Keratinocyte (primary cell): ENCODE data around the gene LINGO1. TPM values are rescaled to one million over a fixed set of nuclear protein-coding genes. Genes with fewer than 3 reads are reported as not detected.

Experiments used
- DNase-seq: peaks from one replicate; pipeline ENCODE4 v3.0.0-alpha.2; 2011; ENCODE audit warnings: low read depth, missing footprints, low spot score
- FAIRE-seq: peaks from 2 replicates; lab custom pipeline; 2011; peaks lifted over from hg19 to GRCh38; lab: Jason Lieb, UNC
- H2AFZ ChIP-seq: 2 replicates; pipeline ENCODE4 v1.6.0; 2012; ENCODE audit warnings: low read length, control low read depth, inconsistent platforms; ENCODE audit not compliant: control insufficient read depth
- H3K27ac ChIP-seq: 2 replicates; pipeline ENCODE4 v1.5.1; 2011; ENCODE audit warnings: low read length; ENCODE audit not compliant: control insufficient read depth, insufficient read depth
- H3K27me3 ChIP-seq: 3 replicates; pipeline ENCODE4 v1.6.0; 2011; ENCODE audit warnings: low read length; ENCODE audit not compliant: control insufficient read depth, insufficient read depth; ENCODE audit errors: extremely low read depth
- H3K36me3 ChIP-seq, 2 experiments: 2 replicates in 1 of 2; 3 replicates in 1 of 2; pipeline ENCODE4 v1.5.1; 2011; ENCODE audit warnings: low read length in 2 of 2, mild to moderate bottlenecking in 1 of 2; ENCODE audit not compliant: control insufficient read depth in 2 of 2, insufficient read depth in 2 of 2; ENCODE audit errors: extremely low read depth in 1 of 2
- H3K4me1 ChIP-seq: 3 replicates; pipeline ENCODE4 v1.5.1; 2011; ENCODE audit warnings: low read length; ENCODE audit not compliant: control insufficient read depth, insufficient read depth; ENCODE audit errors: extremely low read depth
- H3K4me2 ChIP-seq: 3 replicates; pipeline ENCODE4 v1.6.0; 2011; ENCODE audit warnings: low read depth, low read length; ENCODE audit not compliant: control insufficient read depth, insufficient read depth; ENCODE audit errors: extremely low read depth
- H3K4me3 ChIP-seq, 3 experiments: fragments of 200-600 bp in 1 of 3; sonication (generic) in 1 of 3; 2 replicates in 2 of 3; 3 replicates in 1 of 3; pipeline ENCODE4 v1.5.1; 2011 to 2016; ENCODE audit warnings: low read length in 3 of 3, mild to moderate bottlenecking in 3 of 3, control low read depth in 2 of 3, inconsistent platforms in 1 of 3, low read depth in 1 of 3, mixed read lengths in 1 of 3, mixed run types in 1 of 3, moderate library complexity in 1 of 3; ENCODE audit not compliant: control insufficient read depth in 2 of 3, insufficient read depth in 2 of 3; ENCODE audit errors: extremely low read depth in 1 of 3
- H3K79me2 ChIP-seq: 2 replicates; pipeline ENCODE4 v1.6.0; 2012; ENCODE audit warnings: low read length; ENCODE audit not compliant: control insufficient read depth, insufficient read depth
- H3K9ac ChIP-seq: 3 replicates; pipeline ENCODE4 v1.6.0; 2011; ENCODE audit warnings: low read length; ENCODE audit not compliant: control insufficient read depth, insufficient read depth; ENCODE audit errors: extremely low read depth
- H3K9me1 ChIP-seq: 3 replicates; pipeline ENCODE4 v1.6.0; 2011; ENCODE audit warnings: low read length; ENCODE audit not compliant: control insufficient read depth, insufficient read depth; ENCODE audit errors: extremely low read depth
- H3K9me3 ChIP-seq: 2 replicates; pipeline ENCODE4 v1.5.1; 2012; ENCODE audit warnings: low read depth, low read length; ENCODE audit not compliant: control insufficient read depth
- H4K20me1 ChIP-seq: 3 replicates; pipeline ENCODE4 v1.6.0; 2011; ENCODE audit warnings: low read length; ENCODE audit not compliant: control insufficient read depth, insufficient read depth; ENCODE audit errors: extremely low read depth
- EZH2 ChIP-seq: IDR thresholded peaks from one replicate; pipeline ENCODE4 v1.6.1; 2012; ENCODE audit warnings: inconsistent platforms, mild to moderate bottlenecking, low read length, moderate library complexity
- dilution Hi-C: fragments of 300-500 bp; cut with MboI; formaldehyde crosslinking; loops from one replicate; pipeline ENCODE4 v1.7.0; 2020; ENCODE audit warnings: low sequenced_read_pairs; ENCODE audit not compliant: extremely low pct_ligation_motif_present
- polyA plus RNA-seq, 5 experiments: library from polyadenylated mRNA; depleted of rRNA in 3 of 5; stranded (reverse) in 3 of 5; stranded (forward) in 1 of 5; unstranded in 1 of 5; fragments of >200 nt; gene quantifications; 1 replicate in 1 of 5; 2 replicates in 3 of 5; 3 replicates in 1 of 5; pipeline versions ENCODE4 v1.2.1 to v1.2.3, GENCODE V29; 2011 to 2012; ENCODE audit warnings: missing spikeins in 2 of 5, low read depth in 1 of 5, low replicate concordance in 1 of 5
- TF ChIP-seq, protein P1 (sequence below), 3 experiments: IDR thresholded peaks in 1 of 3; conservative IDR thresholded peaks in 1 of 3; optimal IDR thresholded peaks in 1 of 3; 2 replicates in 2 of 3; 3 replicates in 1 of 3; pipeline versions ENCODE3 to v1.5.1; 2011; ENCODE audit warnings: low read length in 3 of 3, mild to moderate bottlenecking in 3 of 3, moderate library complexity in 2 of 3, control low read depth in 1 of 3, inconsistent platforms in 1 of 3; ENCODE audit not compliant: insufficient read depth in 2 of 3; ENCODE audit errors: extremely low read depth in 1 of 3

LINGO1 gene
- polyA plus RNA-seq, 1 donor (not counting 4 experiments of a cell fraction or from before 2014, with no cell fraction given) = not detected

DNA sequence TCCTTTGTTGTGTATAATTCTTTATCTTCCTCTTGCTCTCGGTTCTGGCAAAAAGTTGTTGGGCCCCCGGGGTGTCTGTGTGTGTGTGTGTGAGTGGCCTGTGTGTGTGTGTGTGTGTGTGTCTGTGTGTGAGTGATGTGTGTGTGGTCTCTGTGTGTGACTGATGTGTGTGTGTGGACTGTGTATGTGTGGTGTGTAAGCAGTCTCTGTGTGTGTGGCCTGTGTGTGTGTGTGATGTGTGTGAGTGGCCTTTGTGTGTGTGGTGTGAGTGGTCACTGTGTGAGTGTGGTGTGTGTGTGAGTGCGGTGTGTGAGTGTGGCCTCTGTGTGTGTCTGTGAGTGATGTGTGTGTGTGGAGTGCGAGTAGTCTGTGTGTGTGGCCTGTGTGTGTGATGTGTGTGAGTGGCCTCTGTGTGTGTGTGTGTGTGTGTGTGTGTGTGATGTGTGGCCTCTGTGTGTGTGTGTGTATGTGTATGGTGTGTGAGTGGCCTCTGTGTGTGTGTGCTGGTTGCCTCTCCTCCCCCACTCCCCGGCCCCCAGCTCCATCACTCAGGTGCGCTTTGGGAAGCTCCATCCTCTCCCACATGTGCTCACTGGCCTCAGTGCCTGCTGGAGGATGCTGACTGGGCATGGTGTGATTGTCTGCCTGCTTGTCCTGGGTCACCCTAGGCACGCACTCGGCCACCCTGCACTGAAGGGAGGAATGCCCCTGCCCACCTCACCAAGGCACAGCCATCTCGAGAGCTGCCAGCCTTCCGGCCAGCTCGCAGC lies 8.8 kb downstream of the LINGO1 start:
- no peak for DNase-seq
- Histone ChIP-seq H3K4me1 (no peaks in the 10 kb centered on the region), H4K20me1 (no peaks in the 10 kb centered on the region), H3K4me3 (no peak overlapping the region), H3K9me1 (no peaks in the 10 kb centered on the region), H3K27ac (no peak overlapping the region), H2AFZ (no peak overlapping the region), H3K36me3 (no peaks in the 10 kb centered on the region), H3K9ac (no peak overlapping the region), H3K27me3 (peaks cover 3% of the 10 kb centered on the region), H3K9me3 (no peaks in the 10 kb centered on the region), H3K4me2 (no peak overlapping the region), H3K79me2 (no peaks in the 10 kb centered on the region)
- dilution Hi-C loops = no loop called here
- TF ChIP-seq EZH2 = no peak
- TF ChIP-seq, protein P1, sequence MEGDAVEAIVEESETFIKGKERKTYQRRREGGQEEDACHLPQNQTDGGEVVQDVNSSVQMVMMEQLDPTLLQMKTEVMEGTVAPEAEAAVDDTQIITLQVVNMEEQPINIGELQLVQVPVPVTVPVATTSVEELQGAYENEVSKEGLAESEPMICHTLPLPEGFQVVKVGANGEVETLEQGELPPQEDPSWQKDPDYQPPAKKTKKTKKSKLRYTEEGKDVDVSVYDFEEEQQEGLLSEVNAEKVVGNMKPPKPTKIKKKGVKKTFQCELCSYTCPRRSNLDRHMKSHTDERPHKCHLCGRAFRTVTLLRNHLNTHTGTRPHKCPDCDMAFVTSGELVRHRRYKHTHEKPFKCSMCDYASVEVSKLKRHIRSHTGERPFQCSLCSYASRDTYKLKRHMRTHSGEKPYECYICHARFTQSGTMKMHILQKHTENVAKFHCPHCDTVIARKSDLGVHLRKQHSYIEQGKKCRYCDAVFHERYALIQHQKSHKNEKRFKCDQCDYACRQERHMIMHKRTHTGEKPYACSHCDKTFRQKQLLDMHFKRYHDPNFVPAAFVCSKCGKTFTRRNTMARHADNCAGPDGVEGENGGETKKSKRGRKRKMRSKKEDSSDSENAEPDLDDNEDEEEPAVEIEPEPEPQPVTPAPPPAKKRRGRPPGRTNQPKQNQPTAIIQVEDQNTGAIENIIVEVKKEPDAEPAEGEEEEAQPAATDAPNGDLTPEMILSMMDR (optimal IDR thresholded peaks at IDR 0.05 in 1 of 3, IDR thresholded peaks at IDR 0.05 in 1 of 3, conservative IDR thresholded peaks at IDR 0.05 in 1 of 3; ENCODE audit: extremely low read depth in 1 of 3, insufficient read depth in 2 of 3, low read length in 3 of 3) = no peak
- FAIRE-seq = no peak

DNA sequence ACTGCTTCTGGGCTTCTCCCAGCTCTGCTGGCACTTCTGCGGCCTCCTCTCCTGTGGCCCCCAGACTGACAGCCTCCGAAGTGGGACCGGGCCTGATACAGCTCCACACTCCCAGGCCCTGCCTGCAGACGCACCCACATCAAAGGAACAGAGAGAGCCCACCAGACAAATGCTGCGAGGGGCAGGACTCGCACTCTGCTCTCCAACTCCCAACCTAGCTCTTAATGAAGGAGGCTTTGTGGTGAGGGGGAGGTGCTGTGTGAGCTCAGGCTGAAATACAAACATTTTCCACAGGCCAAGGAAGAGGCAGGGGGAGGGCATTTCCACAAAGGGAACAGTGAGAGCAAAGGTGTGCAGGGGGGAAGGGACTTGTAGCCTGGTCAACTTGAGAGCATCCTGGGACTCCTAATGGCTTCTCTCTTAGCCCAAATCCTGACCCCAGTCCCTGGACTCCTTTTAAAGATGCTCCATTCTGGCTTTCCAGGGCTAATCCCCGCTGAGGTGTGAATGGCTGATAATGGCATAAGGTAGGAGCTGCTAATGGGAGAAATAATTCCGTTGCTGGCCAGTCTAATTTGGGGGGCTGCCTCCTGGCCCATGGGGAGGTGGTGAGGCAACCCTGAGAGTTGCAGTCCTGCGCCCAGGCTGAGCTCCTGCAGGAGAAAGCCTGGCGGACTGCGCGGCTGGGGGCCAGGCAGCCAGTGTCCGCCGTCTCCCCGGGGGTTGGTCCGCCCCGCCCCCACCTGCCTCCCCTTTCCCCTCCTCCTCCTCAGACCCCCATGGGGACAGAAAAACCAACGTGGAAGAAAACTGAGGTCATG lies 9.6 kb downstream of the LINGO1 start:
- H3K4me2 ChIP-seq = no peak overlapping the region
- no peaks in the 10 kb centered on the region for H3K4me1 ChIP-seq
- no peak for DNase-seq
- no peaks in the 10 kb centered on the region for H3K36me3 ChIP-seq
- no peak overlapping the region for H3K9ac ChIP-seq
- H3K9me3 ChIP-seq = no peaks in the 10 kb centered on the region
- no peaks in the 10 kb centered on the region for H3K79me2 ChIP-seq
- no peak for FAIRE-seq
- H3K27me3 ChIP-seq = peaks cover 3% of the 10 kb centered on the region
- no peak overlapping the region for H3K4me3 ChIP-seq
- no peak for TF ChIP-seq EZH2
- TF ChIP-seq, protein P1 (optimal IDR thresholded peaks at IDR 0.05 in 1 of 3, IDR thresholded peaks at IDR 0.05 in 1 of 3, conservative IDR thresholded peaks at IDR 0.05 in 1 of 3; ENCODE audit: extremely low read depth in 1 of 3, insufficient read depth in 2 of 3, low read length in 3 of 3) = no peak
- no peak overlapping the region for H3K27ac ChIP-seq
- no peaks in the 10 kb centered on the region for H3K9me1 ChIP-seq
- no peaks in the 10 kb centered on the region for H4K20me1 ChIP-seq
- H2AFZ ChIP-seq = no peak overlapping the region
- dilution Hi-C loops = no loop called here
